Thyroid gland (tissue), 4 donors: ENCODE measurements around the gene CLEC18A. TPM values are rescaled to one million over a fixed set of nuclear protein-coding genes. Genes with fewer than 3 reads are reported as not detected.
"Not testable (repeated sequence)": the region's sequence is repeated elsewhere in the genome, so short reads cannot be mapped to it uniquely, and the experiment has no call there.

ENCODE experiments used
- DNase-seq, 2 donors: peaks; one replicate each; pipeline ENCODE4 v3.0.0-alpha.2; 2019
- H3K27ac ChIP-seq, 3 donors: fragments of 200-600 bp; sonication (generic); 1 replicate in 2 of 3; 2 replicates in 1 of 3; pipeline ENCODE4 v1.5.1; 2016 to 2019; ENCODE audit warnings: mild to moderate bottlenecking in 1 of 3, moderate library complexity in 1 of 3
- H3K27me3 ChIP-seq: fragments of 200-600 bp; sonication (generic); one replicate; pipeline ENCODE4 v1.5.1; 2019
- H3K36me3 ChIP-seq, 2 donors: fragments of 200-600 bp; sonication (generic); one replicate each; pipeline ENCODE4 v1.5.1; 2016 to 2019
- H3K4me1 ChIP-seq, 2 donors: fragments of 200-600 bp; sonication (generic); one replicate each; pipeline ENCODE4 v1.5.1; 2017 to 2019
- H3K4me3 ChIP-seq, 3 donors: fragments of 200-600 bp; sonication (generic); replicated peaks in 1 of 3; 1 replicate in 2 of 3; 2 replicates in 1 of 3; pipeline ENCODE4 v1.5.1; 2016; ENCODE audit warnings: mild to moderate bottlenecking in 1 of 3
- H3K9me3 ChIP-seq: fragments of 200-600 bp; sonication (generic); one replicate; pipeline ENCODE4 v1.5.1; 2017
- POLR2A ChIP-seq, 2 donors: fragments of 450-650 bp; IDR thresholded peaks; one replicate each; pipeline ENCODE4 v1.6.1; 2017; ENCODE audit warnings: antibody characterized with exemption in 2 of 2, mild to moderate bottlenecking in 2 of 2, moderate library complexity in 1 of 2
- WGBS, 2 donors: methylation state at CpG; one replicate each; pipeline ENCODE4 v1.1.5; 2017; 5-methylcytosine and 5-hydroxymethylcytosine counted together
- intact Hi-C: fragments of 100-400 bp; cut with DNase I; formaldehyde crosslinking; loops from one replicate; pipeline ENCODE4 v1.15.1; 2023
- total RNA-seq, 4 donors: library from RNA; depleted of rRNA; stranded (reverse); fragments of >200 nt; gene quantifications; one replicate each; pipeline ENCODE4 v1.2.3, GENCODE V29; 2016

CLEC18A gene
- total RNA-seq, 4 donors from 2014 or later, result 0.67 to 1.8 (median 1.3) TPM

- H3K4me1 ChIP-seq, H3K9me3 ChIP-seq, H3K4me3 ChIP-seq, intact Hi-C loops, H3K36me3 ChIP-seq, H3K27me3 ChIP-seq, DNase-seq, H3K27ac ChIP-seq: not testable (repeated sequence)
- WGBS, 2 donors, result 98% methylated on average over 6 of the region's 24 CpGs; no CpG with 5 or more reads in 1 of the 2 donors
Measured at GRCh38 chr16:69952572-69953355, 1.6 kb downstream of the CLEC18A start.

DNA sequence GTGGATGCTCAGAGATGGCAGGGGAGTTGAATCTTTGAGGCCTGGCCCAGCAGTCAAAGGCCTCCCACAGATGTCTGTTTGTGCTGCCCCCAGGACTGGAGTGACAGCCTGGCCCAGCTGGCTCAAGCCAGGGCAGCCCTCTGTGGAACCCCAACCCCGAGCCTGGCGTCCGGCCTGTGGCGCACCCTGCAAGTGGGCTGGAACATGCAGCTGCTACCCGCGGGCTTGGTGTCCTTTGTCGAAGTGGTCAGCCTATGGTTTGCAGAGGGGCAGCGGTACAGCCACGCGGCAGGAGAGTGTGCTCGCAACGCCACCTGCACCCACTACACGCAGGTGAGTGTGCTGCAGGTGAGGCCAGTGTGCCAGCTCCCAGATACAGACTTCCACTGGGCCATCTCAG lies 3.1 kb downstream of the CLEC18A start:
- H3K4me3 ChIP-seq, H3K36me3 ChIP-seq, DNase-seq: not testable (repeated sequence)

DNA sequence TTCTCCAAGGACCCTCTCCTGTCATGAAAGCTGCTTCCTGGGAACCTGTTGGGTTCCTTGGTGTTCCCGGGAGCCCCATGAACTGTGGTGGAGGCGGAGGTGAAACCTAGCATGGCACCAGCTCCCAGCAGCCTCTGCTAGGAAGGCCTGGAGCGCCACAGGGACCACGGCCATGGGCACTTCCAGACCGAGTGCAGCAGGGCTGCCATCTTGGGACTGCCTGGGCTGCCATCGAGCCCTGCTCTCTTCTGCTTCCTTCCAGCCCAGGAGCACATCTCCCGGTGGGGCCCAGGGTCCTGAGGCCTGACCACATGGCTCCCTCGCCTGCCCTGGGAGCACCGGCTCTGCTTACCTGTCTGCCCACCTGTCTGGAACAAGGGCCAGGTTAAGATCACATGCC lies 12.2 kb downstream of the CLEC18A start:
- H3K27me3 ChIP-seq, H3K4me1 ChIP-seq, DNase-seq, H3K27ac ChIP-seq, H3K9me3 ChIP-seq, intact Hi-C loops, H3K36me3 ChIP-seq, H3K4me3 ChIP-seq: not testable (repeated sequence)
- WGBS, 2 donors, result no CpG with 5 or more reads among the region's 9 CpGs

More for the DNA sequence above, 3.1 kb downstream of the CLEC18A start:
- H3K27me3 ChIP-seq, H3K4me1 ChIP-seq, H3K9me3 ChIP-seq, intact Hi-C loops, H3K27ac ChIP-seq: not testable (repeated sequence)
- 89 to 93% methylated on average over 5 to 13 of the region's 13 CpGs for WGBS, 2 donors

- peak; percentile 48 to 74 for DNase-seq
- H3K9me3 ChIP-seq, H3K4me1 ChIP-seq, H3K27me3 ChIP-seq, H3K36me3 ChIP-seq, intact Hi-C loops: not testable (repeated sequence)
- peak in 1 of 2 donors; percentile 63 for TF ChIP-seq POLR2A (IDR thresholded peaks at IDR 0.05)
- peak overlapping the region in 1 of 3 donors; percentile 47 for H3K4me3 ChIP-seq
- peak overlapping the region; percentile 53 to 75 (median 60) for H3K27ac ChIP-seq
- WGBS, 2 donors, result 38 to 46% methylated on average over 9 of the region's 68 CpGs
Measured at GRCh38 chr16:69964960-69965660, 14.0 kb downstream of the CLEC18A start.

GRCh38 chr16:69965661-69966054 lies 14.5 kb downstream of the CLEC18A start:
- DNase-seq, result peak in 1 of 2 donors; percentile 7
- intact Hi-C loops, result not testable (repeated sequence)
- no CpG with 5 or more reads among the region's 24 CpGs for WGBS, 2 donors

GRCh38 chr16:69967688-69968087 lies 16.6 kb downstream of the CLEC18A start:
- H3K36me3 ChIP-seq, intact Hi-C loops, H3K9me3 ChIP-seq, H3K4me1 ChIP-seq, H3K4me3 ChIP-seq, H3K27ac ChIP-seq, H3K27me3 ChIP-seq, DNase-seq: not testable (repeated sequence)
- no CpG with 5 or more reads among the region's 5 CpGs for WGBS, 2 donors

More at GRCh38 chr16:69965661-69966054, 14.5 kb downstream of the CLEC18A start:
- not testable (repeated sequence) for H3K9me3 ChIP-seq, H3K4me1 ChIP-seq, H3K36me3 ChIP-seq, H3K27me3 ChIP-seq
- Histone ChIP-seq H3K4me3 (peak overlapping the region in 1 of 3 donors; percentile 47), H3K27ac (peak overlapping the region in 2 of 3 donors; percentile 53 to 75)

GRCh38 chr16:69968125-69968524 lies 17.0 kb downstream of the CLEC18A start:
- H3K4me1 ChIP-seq, H3K27me3 ChIP-seq, intact Hi-C loops, H3K27ac ChIP-seq, DNase-seq, H3K9me3 ChIP-seq, H3K36me3 ChIP-seq, H3K4me3 ChIP-seq: not testable (repeated sequence)
- WGBS, 2 donors, result no CpG with 5 or more reads among the region's 10 CpGs

DNA sequence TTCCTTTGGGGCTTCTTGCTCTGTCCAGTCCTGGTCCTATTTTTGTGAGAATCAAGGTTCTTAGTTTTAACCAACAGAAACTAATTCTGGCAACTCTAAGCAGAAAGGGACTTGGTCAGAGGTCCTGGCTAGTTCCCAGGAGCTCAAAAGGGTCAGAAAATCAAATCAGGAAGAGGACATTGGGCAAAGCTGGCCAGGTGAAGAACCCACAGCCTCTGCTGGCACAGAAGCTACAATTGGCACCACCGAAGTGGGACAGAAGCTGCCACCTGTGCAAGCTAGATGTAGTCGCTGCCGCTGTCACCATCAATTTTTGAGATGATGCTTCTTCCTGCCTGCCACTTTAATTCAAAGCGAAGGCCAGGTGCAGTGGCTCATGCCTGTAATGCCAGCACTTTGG lies 18.5 kb downstream of the CLEC18A start:
- H3K9me3 ChIP-seq, intact Hi-C loops, H3K36me3 ChIP-seq, H3K4me3 ChIP-seq, H3K27me3 ChIP-seq, DNase-seq, H3K27ac ChIP-seq, H3K4me1 ChIP-seq: not testable (repeated sequence)
- 80 to 92% methylated on average over 1 to 4 of the region's 4 CpGs for WGBS, 2 donors

DNA sequence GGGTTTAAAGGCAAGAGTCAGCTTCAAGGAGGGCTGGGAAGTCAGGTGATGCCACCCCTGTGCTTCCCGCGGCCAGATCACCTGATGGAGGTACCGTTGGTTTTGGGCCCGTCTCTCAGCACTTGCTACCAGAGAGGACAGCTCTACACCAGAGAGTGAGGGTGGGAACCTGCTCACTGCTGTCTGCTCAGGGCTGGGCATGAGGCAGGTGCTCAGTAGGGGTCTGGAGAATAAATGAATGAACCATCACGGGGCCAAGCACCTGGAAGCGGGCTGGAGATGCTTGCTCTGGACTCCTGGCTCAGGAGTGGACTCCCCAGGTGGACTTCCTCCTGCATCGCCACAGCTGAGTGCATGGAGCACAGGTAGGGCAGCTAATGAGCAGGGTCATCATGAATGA lies 21.0 kb downstream of the CLEC18A start:
- DNase-seq, H3K4me3 ChIP-seq, H3K27me3 ChIP-seq, H3K27ac ChIP-seq, intact Hi-C loops, H3K4me1 ChIP-seq, H3K9me3 ChIP-seq, H3K36me3 ChIP-seq: not testable (repeated sequence)
- WGBS, 2 donors, result 54 to 86% methylated on average over 3 to 5 of the region's 7 CpGs

GRCh38 chr16:69972935-69973334 lies 21.8 kb downstream of the CLEC18A start:
- H3K9me3 ChIP-seq, intact Hi-C loops, H3K4me1 ChIP-seq, H3K27ac ChIP-seq, DNase-seq, H3K27me3 ChIP-seq, H3K36me3 ChIP-seq, H3K4me3 ChIP-seq: not testable (repeated sequence)
- WGBS, 2 donors, result 90 to 92% methylated on average over 3 to 7 of the region's 8 CpGs

- WGBS, 2 donors, result 93% methylated on average over 1 of the region's 1 CpG
- H3K4me1 ChIP-seq, DNase-seq, intact Hi-C loops, H3K9me3 ChIP-seq, H3K27me3 ChIP-seq, H3K27ac ChIP-seq, H3K4me3 ChIP-seq, H3K36me3 ChIP-seq: not testable (repeated sequence)
Measured at GRCh38 chr16:69985196-69985595, 34.1 kb downstream of the CLEC18A start.

GRCh38 chr16:69997956-69998355 lies 46.8 kb downstream of the CLEC18A start:
- H3K27ac ChIP-seq, H3K27me3 ChIP-seq, intact Hi-C loops, H3K4me1 ChIP-seq, H3K4me3 ChIP-seq, H3K9me3 ChIP-seq, DNase-seq: not testable (repeated sequence)
- WGBS, 2 donors, result 75 to 93% methylated on average over 3 of the region's 3 CpGs
- peaks cover 0 to 18% of the 10 kb centered on the region in 2 donors for H3K36me3 ChIP-seq

- DNase-seq, intact Hi-C loops, H3K4me1 ChIP-seq, H3K27ac ChIP-seq, H3K27me3 ChIP-seq, H3K9me3 ChIP-seq, H3K4me3 ChIP-seq: not testable (repeated sequence)
- peaks cover 0 to 13% of the 10 kb centered on the region in 2 donors for H3K36me3 ChIP-seq
- WGBS, 2 donors, result 84 to 85% methylated on average over 9 of the region's 9 CpGs
Measured at GRCh38 chr16:69999801-70000200, 48.7 kb downstream of the CLEC18A start.
